Aorta (tissue), 5 donors: ENCODE data around the gene MIA3. TPM values are rescaled to one million over a fixed set of nuclear protein-coding genes. Genes with fewer than 3 reads are reported as not detected.

Experiments
- ATAC-seq: fragments of 200-7000 bp; cut with Tn5 transposase; one replicate; pipeline ENCODE4 v1.9.1; 2022; ENCODE audit warnings: moderate library complexity; ENCODE audit not compliant: low FRiP score
- DNase-seq, 2 donors: peaks; one replicate each; pipeline ENCODE4 v3.0.0-alpha.2; 2020
- H3K27ac ChIP-seq, 2 donors: one replicate each; pipeline ENCODE4 v1.5.1; 2013; ENCODE audit warnings: low read length in 2 of 2, mild to moderate bottlenecking in 2 of 2, moderate library complexity in 2 of 2, control low read depth in 1 of 2, inconsistent platforms in 1 of 2, low read depth in 1 of 2
- H3K27me3 ChIP-seq, 2 donors: one replicate each; pipeline ENCODE4 v1.6.1; 2013; ENCODE audit warnings: control low read depth in 1 of 2, low read length in 1 of 2, mild to moderate bottlenecking in 1 of 2, moderate library complexity in 1 of 2; ENCODE audit not compliant: insufficient read depth in 2 of 2, control insufficient read depth in 1 of 2
- H3K36me3 ChIP-seq, 2 donors: one replicate each; pipeline ENCODE4 v1.6.1; 2013; ENCODE audit warnings: control low read depth in 1 of 2, low read length in 1 of 2, mild to moderate bottlenecking in 1 of 2; ENCODE audit not compliant: insufficient read depth in 2 of 2, control insufficient read depth in 1 of 2
- H3K4me1 ChIP-seq, 2 donors: one replicate each; pipeline ENCODE4 v1.6.1; 2013; ENCODE audit warnings: low read length in 2 of 2, control low read depth in 1 of 2, mild to moderate bottlenecking in 1 of 2, moderate library complexity in 1 of 2; ENCODE audit not compliant: insufficient read depth in 2 of 2, control insufficient read depth in 1 of 2
- H3K4me3 ChIP-seq, 2 donors: one replicate each; pipeline ENCODE4 v1.5.1; 2013; ENCODE audit warnings: low read length in 2 of 2, control low read depth in 1 of 2, mild to moderate bottlenecking in 1 of 2
- H3K9me3 ChIP-seq: one replicate; pipeline ENCODE4 v1.6.1; 2013; ENCODE audit warnings: mild to moderate bottlenecking, low read length; ENCODE audit not compliant: control insufficient read depth
- WGBS, 2 donors: extraction: QIAGEN DNeasy Blood & Tissue Kit; methylation state at CpG; one replicate each; pipeline ENCODE4 v1.1.7; 2013; 5-methylcytosine and 5-hydroxymethylcytosine counted together
- intact Hi-C, 2 donors: fragments of 100-400 bp; cut with DNase I; formaldehyde crosslinking; loops; one replicate each; pipeline versions ENCODE4 v1.14.2 to v1.15.0; 2022
- polyA plus RNA-seq, 2 donors: library from polyadenylated mRNA; stranded (reverse); fragments of 200-250 nt; gene quantifications; one replicate each; pipeline ENCODE4 v1.2.3, GENCODE V29; 2013
- total RNA-seq, 2 donors: library from RNA; stranded (reverse); fragmentation: NEBNext Ultra II Directional; extraction: Animal tissue kit (Norgen Biotek cat#: 25700); gene quantifications; one replicate each; pipeline ENCODE4 v1.2.1, GENCODE V29; 2021
- donor health status: healthy with polysubstance abuse.
- donor health status: Bipolar disorder and iron deficiency.
- donor health status: DM: no; HTN: no; CAD: no.
- donor health status: DM: no; HTN: no; CAD: no.
- donor health status: DM: yes; HTN: yes; CAD: no.

Gene MIA3
- total and polyA plus RNA-seq, 4 donors: 15.7 to 67.4 (median 49.5) TPM

DNA sequence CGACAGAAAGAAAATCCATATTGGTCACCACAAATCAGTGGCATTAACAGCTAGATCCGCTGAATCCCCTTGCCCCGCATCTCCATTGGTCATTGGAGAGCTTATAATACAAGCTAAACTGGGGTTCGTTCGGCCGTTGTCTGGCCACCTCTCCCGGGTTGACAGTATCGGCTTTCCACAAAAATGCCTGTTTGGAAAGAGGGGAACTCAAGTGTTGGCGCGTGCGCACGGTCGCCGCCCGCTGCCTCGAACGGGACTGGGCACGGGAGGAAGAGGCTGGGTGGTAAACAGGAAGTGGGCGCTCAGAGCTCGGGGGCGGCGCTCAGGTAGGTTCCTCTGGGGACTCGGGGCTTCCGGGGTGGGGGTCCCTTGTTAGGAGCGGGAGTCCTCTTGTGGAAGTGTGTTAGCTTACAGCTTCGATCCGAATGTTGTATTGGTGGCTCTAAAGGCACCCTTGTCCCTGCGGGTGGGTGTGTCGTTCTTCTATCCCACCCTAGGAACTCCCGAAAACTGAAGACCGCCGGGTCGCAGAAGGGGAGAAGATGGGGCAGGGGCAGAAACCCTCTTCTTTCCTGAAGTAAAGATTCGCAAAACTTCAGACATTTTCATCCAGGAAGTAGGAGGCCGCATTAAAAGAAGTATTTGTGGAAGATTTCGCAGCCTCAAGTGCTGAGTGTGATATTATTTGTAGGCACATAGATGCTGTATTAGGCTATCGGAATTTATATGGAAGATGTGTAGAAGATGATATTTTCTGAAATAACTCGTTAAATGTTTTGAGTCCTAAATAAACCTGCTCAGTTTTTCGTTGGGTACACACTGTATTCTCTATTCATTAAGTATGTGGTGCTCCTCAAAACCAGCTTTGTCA is 95.4 kb downstream of the MIA3 start:
- Histone ChIP-seq H3K4me1 (no peaks in the 10 kb centered on the region), H3K27ac (peak overlapping the region; percentile 49 to 97), H3K36me3 (no peaks in the 10 kb centered on the region), H3K4me3 (peak overlapping the region; percentile 95), H3K9me3 (no peaks in the 10 kb centered on the region), H3K27me3 (no peaks in the 10 kb centered on the region)
- DNase-seq: peak; percentile 97
- 1% methylated on average over 39 of the region's 39 CpGs for WGBS, 2 donors
- intact Hi-C loops: loop anchor here (10.0 kb wide), 2 partner anchors 69 to 249 kb away; no protein-coding TSS in a partner anchor
- ATAC-seq: peak; percentile 95

DNA sequence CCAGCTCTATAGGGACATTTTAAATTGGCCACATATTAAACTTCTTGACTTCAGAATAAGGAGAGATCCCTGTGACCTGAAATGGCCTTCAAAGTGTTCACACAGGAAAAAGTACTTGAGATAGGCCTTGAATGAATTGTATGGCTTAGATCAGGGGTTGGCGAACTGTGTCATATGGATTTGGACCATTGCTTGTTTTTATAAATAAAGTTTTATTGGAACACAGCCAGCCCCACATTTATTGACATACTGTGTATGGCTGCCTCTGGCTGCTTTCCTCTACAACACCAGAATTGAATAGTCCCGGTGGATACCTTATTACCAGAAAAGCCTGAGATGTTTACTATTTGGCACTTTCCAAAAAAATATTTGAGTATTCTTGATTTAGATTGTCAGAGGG is 98.5 kb downstream of the MIA3 start:
- Histone ChIP-seq H3K4me1 (no peaks in the 10 kb centered on the region), H3K4me3 (no peak overlapping the region), H3K27me3 (no peaks in the 10 kb centered on the region), H3K9me3 (no peaks in the 10 kb centered on the region), H3K36me3 (no peaks in the 10 kb centered on the region), H3K27ac (no peak overlapping the region)
- intact Hi-C loops: loop anchor here (10.0 kb wide), 2 partner anchors 72 to 252 kb away; no protein-coding TSS in a partner anchor
- DNase-seq (no peak), ATAC-seq (no peak)
- WGBS, 2 donors: 93 to 96% methylated on average over 2 of the region's 2 CpGs

Other genes starting within 250 kb of the MIA3 start
- under 1 TPM in 1 of 2 donors, not detected in 1; 0.33 TPM for gene HHIPL2, start 70.0 kb upstream of the MIA3 start, total RNA-seq
- gene HHIPL2, start 70.0 kb upstream of the MIA3 start, polyA plus RNA-seq: under 1 TPM in 1 of 2 donors, not detected in 1; 0.67 TPM
- 10 to 100 TPM in 1 of 2 donors, 1 to 10 TPM in 1; 5.6 to 12.5 TPM for gene TAF1A, start 28.2 kb upstream of the MIA3 start, total RNA-seq
- 1 to 10 TPM; 3.1 to 7.1 TPM for gene TAF1A, start 28.2 kb upstream of the MIA3 start, polyA plus RNA-seq
- gene AIDA, start 94.4 kb downstream of the MIA3 start, total RNA-seq: 10 to 100 TPM; 85.4 to 86.2 TPM
- 100 to 1,000 TPM in 1 of 2 donors, 10 to 100 TPM in 1; 73.0 to 137 TPM for gene AIDA, start 94.4 kb downstream of the MIA3 start, polyA plus RNA-seq
- gene BROX, start 94.5 kb downstream of the MIA3 start, total RNA-seq: 10 to 100 TPM; 34.3 to 50.7 TPM
- 10 to 100 TPM; 15.0 to 15.9 TPM for gene BROX, start 94.5 kb downstream of the MIA3 start, polyA plus RNA-seq
- under 1 TPM in 1 of 2 donors, not detected in 1; 0.18 TPM for gene FAM177B, start 119.1 kb downstream of the MIA3 start, total RNA-seq
- gene FAM177B, start 119.1 kb downstream of the MIA3 start, polyA plus RNA-seq: 1 to 10 TPM in 1 of 2 donors, under 1 TPM in 1; 0.13 to 3.3 TPM
- 10 to 100 TPM in 1 of 2 donors, 1 to 10 TPM in 1; 8.4 to 11.4 TPM for gene DISP1, start 196.9 kb downstream of the MIA3 start, total RNA-seq
- gene DISP1, start 196.9 kb downstream of the MIA3 start, polyA plus RNA-seq: 1 to 10 TPM in 1 of 2 donors, under 1 TPM in 1; 0.50 to 3.0 TPM